Skeletal muscle tissue (tissue), 4 donors: ENCODE measurements around the gene PLPPR3. TPM values are rescaled to one million over a fixed set of nuclear protein-coding genes. Genes with fewer than 3 reads are reported as not detected.
"Not testable (repeated sequence)": the region's sequence is repeated elsewhere in the genome, so short reads cannot be mapped to it uniquely, and the experiment has no call there.

ENCODE experiments used
- H3K27ac ChIP-seq: one replicate; pipeline ENCODE4 v1.7.0; 2013; ENCODE audit warnings: mild to moderate bottlenecking, low read depth, low read length, inconsistent platforms
- H3K27me3 ChIP-seq, 3 donors: one replicate each; pipeline ENCODE4 v1.7.0; 2013; ENCODE audit warnings: low read length in 3 of 3; ENCODE audit not compliant: control insufficient read depth in 3 of 3, insufficient read depth in 3 of 3
- H3K36me3 ChIP-seq, 3 donors: one replicate each; pipeline ENCODE4 v1.7.0; 2013; ENCODE audit warnings: low read length in 3 of 3; ENCODE audit not compliant: control insufficient read depth in 3 of 3, insufficient read depth in 3 of 3
- H3K4me1 ChIP-seq, 3 donors: one replicate each; pipeline ENCODE4 v1.7.0; 2013; ENCODE audit warnings: low read length in 3 of 3, mild to moderate bottlenecking in 3 of 3; ENCODE audit not compliant: control insufficient read depth in 3 of 3, insufficient read depth in 3 of 3
- H3K4me3 ChIP-seq, 3 donors: one replicate each; pipeline ENCODE4 v1.7.0; 2013; ENCODE audit warnings: low read length in 3 of 3
- H3K9ac ChIP-seq, 3 donors: one replicate each; pipeline ENCODE4 v1.7.0; 2013; ENCODE audit warnings: low read length in 3 of 3, mild to moderate bottlenecking in 3 of 3, moderate library complexity in 2 of 3, low read depth in 1 of 3
- H3K9me3 ChIP-seq, 3 donors: one replicate each; pipeline ENCODE4 v1.7.0; 2013; ENCODE audit warnings: low read length in 3 of 3; ENCODE audit not compliant: control insufficient read depth in 3 of 3
- total RNA-seq: library from RNA; depleted of rRNA; stranded (reverse); fragments of >200 nt; gene quantifications from one replicate; pipeline ENCODE4 v1.2.3, GENCODE V29; 2014
- donor health status: Osteomylitis.

The PLPPR3 gene
- total RNA-seq, 1 donor from 2014 or later = 0.52 TPM

GRCh38 chr19:829129-829758 lies 7.5 kb upstream of the PLPPR3 start:
- H3K9me3 ChIP-seq = no peaks in the 10 kb centered on the region
- peaks cover 26 to 43% (median 30%) of the 10 kb centered on the region in 3 donors for H3K27me3 ChIP-seq
- no peaks in the 10 kb centered on the region for H3K36me3 ChIP-seq
- H3K4me1 ChIP-seq = no peaks in the 10 kb centered on the region
- H3K4me3 ChIP-seq = no peak overlapping the region
- H3K27ac ChIP-seq = no peak overlapping the region
- no peak overlapping the region for H3K9ac ChIP-seq

DNA sequence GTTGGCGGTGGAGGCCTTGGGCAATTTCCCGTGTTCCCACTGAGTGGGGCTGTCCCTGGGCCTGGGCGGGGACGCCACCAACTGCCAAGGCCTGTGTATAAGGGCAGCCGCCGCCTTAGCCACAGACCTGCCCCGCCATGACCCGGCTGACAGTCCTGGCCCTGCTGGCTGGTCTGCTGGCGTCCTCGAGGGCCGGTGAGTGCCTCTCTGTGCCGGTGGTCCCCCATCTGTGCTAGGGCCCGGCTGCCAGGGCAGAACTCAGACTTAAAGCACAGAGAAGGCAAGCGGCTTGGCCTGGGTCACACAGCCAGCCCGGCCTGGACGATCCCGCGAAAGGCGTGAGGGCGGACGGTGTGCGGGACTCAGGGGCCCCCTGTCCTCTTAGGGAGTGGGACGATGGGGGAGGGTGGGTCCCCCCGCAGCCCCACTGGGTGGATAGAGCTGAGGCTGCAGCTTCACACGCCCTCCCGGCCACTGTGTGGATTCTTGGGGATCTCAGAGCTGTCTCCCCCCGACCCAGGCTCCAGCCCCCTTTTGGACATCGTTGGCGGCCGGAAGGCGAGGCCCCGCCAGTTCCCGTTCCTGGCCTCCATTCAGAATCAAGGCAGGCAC lies 6.1 kb upstream of the PLPPR3 start, which contains the start of gene AZU1:
Gene AZU1 (plus strand): TSS at position 128 of the 612 bp plus-strand sequence. CDS start 10 bp downstream, at position 138.
- Histone ChIP-seq H3K4me1 (no peaks in the 10 kb centered on the region), H3K4me3 (no peak within 1 kb of the TSS), H3K27ac (no peak within 1 kb of the TSS), H3K9me3 (no peaks in the 10 kb centered on the region), H3K36me3 (no peaks in the 10 kb centered on the region), H3K27me3 (peaks cover 31 to 48% (median 36%) of the 10 kb centered on the region in 3 donors), H3K9ac (no peak within 1 kb of the TSS)

DNA sequence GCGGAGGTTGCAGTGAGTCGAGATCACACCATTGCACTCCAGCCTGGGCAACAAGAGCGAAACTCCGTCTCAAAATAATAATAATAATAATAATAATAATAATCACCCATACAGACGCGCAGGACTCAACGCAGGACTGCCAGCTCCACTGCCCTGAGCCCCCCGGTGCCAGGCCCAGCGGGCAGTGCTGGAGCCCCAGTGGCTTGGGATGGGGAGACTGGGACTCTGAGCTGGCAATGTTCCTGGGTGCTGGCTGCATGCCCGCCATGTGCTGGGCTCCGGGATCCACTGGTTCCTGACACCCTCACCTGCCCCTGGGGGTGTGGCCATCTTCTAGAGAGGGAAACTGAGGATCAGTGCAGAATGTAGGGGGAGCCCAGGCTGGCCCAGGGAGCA lies 5.6 kb upstream of the PLPPR3 start:
- Histone ChIP-seq H3K9ac (no peak overlapping the region), H3K4me3 (no peak overlapping the region), H3K36me3 (no peaks in the 10 kb centered on the region), H3K27ac (no peak overlapping the region), H3K9me3 (no peaks in the 10 kb centered on the region), H3K4me1 (no peaks in the 10 kb centered on the region), H3K27me3 (peaks cover 34 to 52% (median 36%) of the 10 kb centered on the region in 3 donors)

- Histone ChIP-seq H3K27me3 (peaks cover 30 to 43% (median 34%) of the 10 kb centered on the region in 3 donors), H3K27ac (no peak overlapping the region), H3K4me1 (no peaks in the 10 kb centered on the region), H3K36me3 (no peaks in the 10 kb centered on the region), H3K9me3 (no peaks in the 10 kb centered on the region), H3K9ac (no peak overlapping the region), H3K4me3 (no peak overlapping the region)
Observed at GRCh38 chr19:825897-826644, 4.3 kb upstream of the PLPPR3 start.

GRCh38 chr19:824885-825284 lies 3.1 kb upstream of the PLPPR3 start:
- H3K27me3 ChIP-seq = peaks cover 25 to 34% (median 28%) of the 10 kb centered on the region in 3 donors
- no peaks in the 10 kb centered on the region for H3K4me1 ChIP-seq
- H3K27ac ChIP-seq = no peak overlapping the region
- no peak overlapping the region for H3K9ac ChIP-seq
- H3K9me3 ChIP-seq = no peaks in the 10 kb centered on the region
- no peak overlapping the region for H3K4me3 ChIP-seq
- no peaks in the 10 kb centered on the region for H3K36me3 ChIP-seq

- Histone ChIP-seq H3K27me3 (peaks cover 18 to 26% (median 20%) of the 10 kb centered on the region in 3 donors), H3K36me3 (no peaks in the 10 kb centered on the region), H3K4me3 (no peak overlapping the region), H3K9ac (no peak overlapping the region), H3K4me1 (no peaks in the 10 kb centered on the region), H3K9me3 (no peaks in the 10 kb centered on the region), H3K27ac (no peak overlapping the region)
Observed at GRCh38 chr19:823565-824121, 1.9 kb upstream of the PLPPR3 start.

- no peak overlapping the region for H3K9ac ChIP-seq
- peaks cover 10 to 14% (median 11%) of the 10 kb centered on the region in 3 donors for H3K27me3 ChIP-seq
- H3K9me3 ChIP-seq = no peaks in the 10 kb centered on the region
- no peaks in the 10 kb centered on the region for H3K36me3 ChIP-seq
- no peak overlapping the region for H3K4me3 ChIP-seq
- H3K4me1 ChIP-seq = no peaks in the 10 kb centered on the region
- no peak overlapping the region for H3K27ac ChIP-seq
Observed at GRCh38 chr19:821231-821824, 427 bp downstream of the PLPPR3 start.

- H3K27ac ChIP-seq, H3K9me3 ChIP-seq, H3K4me3 ChIP-seq, H3K36me3 ChIP-seq, H3K4me1 ChIP-seq, H3K9ac ChIP-seq: not testable (repeated sequence)
- peaks cover 8 to 11% (median 11%) of the 10 kb centered on the region in 3 donors for H3K27me3 ChIP-seq
Observed at GRCh38 chr19:820212-820611, 1.5 kb downstream of the PLPPR3 start.

GRCh38 chr19:816500-816857 lies 5.3 kb downstream of the PLPPR3 start:
- peaks cover 3 to 7% (median 4%) of the 10 kb centered on the region in 3 donors for H3K36me3 ChIP-seq
- no peaks in the 10 kb centered on the region for H3K4me1 ChIP-seq
- no peaks in the 10 kb centered on the region for H3K9me3 ChIP-seq

More at GRCh38 chr19:816500-816857, 5.3 kb downstream of the PLPPR3 start:
- H3K27me3 ChIP-seq = no peaks in the 10 kb centered on the region
- no peak overlapping the region for H3K9ac ChIP-seq
- no peak overlapping the region for H3K27ac ChIP-seq
- no peak overlapping the region for H3K4me3 ChIP-seq
